NT2/D1 (cell line): Measurements from ENCODE around the gene SMG6.

Source experiments
- SUZ12 ChIP-seq: IDR thresholded peaks from 2 replicates; pipeline ENCODE4 v1.6.1; 2011; ENCODE audit not compliant: insufficient read length, insufficient read depth; ENCODE audit errors: extremely low read depth
- YY1 ChIP-seq: IDR thresholded peaks from 2 replicates; pipeline ENCODE4 v1.6.1; 2011; ENCODE audit not compliant: insufficient read length, insufficient read depth
- ZNF274 ChIP-seq: IDR thresholded peaks from 2 replicates; pipeline ENCODE4 v1.6.1; 2011; ENCODE audit warnings: mild to moderate bottlenecking, low read depth, low read length

- no peak for TF ChIP-seq YY1
- TF ChIP-seq SUZ12: no peak
- no peak for TF ChIP-seq ZNF274
Observed at GRCh38 chr17:2266865-2267228, 36.7 kb downstream of the SMG6 start.
